B cell (primary cell): Measurements from ENCODE around the gene MMP21. TPM values are rescaled to one million over a fixed set of nuclear protein-coding genes. Genes with fewer than 3 reads are reported as not detected.

Source experiments
- ATAC-seq: fragments of 200-7000 bp; cut with Tn5 transposase; one replicate; pipeline ENCODE4 v1.10.0; 2021; ENCODE audit warnings: low read depth, mild to moderate bottlenecking, moderate number of reproducible peaks, moderate library complexity
- CTCF ChIA-PET: fragments of 350-600 bp; sonication (Branson Sonifier 250); formaldehyde crosslinking; loops from one replicate; lab custom pipeline; 2021; ENCODE audit warnings: antibody characterized with exemption, inconsistent platforms; lab: Charles Lee
- POLR2A ChIA-PET: fragments of 350-600 bp; sonication (Branson Sonifier 250); formaldehyde crosslinking; loops from one replicate; lab custom pipeline; 2021; ENCODE audit warnings: antibody characterized with exemption; lab: Charles Lee
- DNase-seq: peaks from one replicate; pipeline ENCODE4 v3.0.0; 2013
- H2AFZ ChIP-seq: 2 replicates; pipeline ENCODE4 v1.6.1; 2012; ENCODE audit warnings: mild to moderate bottlenecking, low read depth, low read length; ENCODE audit not compliant: insufficient read depth, poor library complexity, severe bottlenecking
- H3K27ac ChIP-seq, 2 donors: 1 replicate in 1 of 2; 2 replicates in 1 of 2; pipeline ENCODE4 v1.5.1; 2012 to 2013; ENCODE audit warnings: low read length in 2 of 2, mild to moderate bottlenecking in 2 of 2, moderate library complexity in 1 of 2
- H3K27me3 ChIP-seq, 4 experiments: fragments of 200-600 bp in 1 of 4; sonication (generic) in 1 of 4; replicated peaks in 1 of 4; 1 replicate in 2 of 4; 2 replicates in 2 of 4; pipeline versions ENCODE4 v1.6.1 to v1.7.0; 2013 to 2016; ENCODE audit warnings: low read length in 3 of 4, mild to moderate bottlenecking in 2 of 4, mixed read lengths in 1 of 4, moderate library complexity in 1 of 4; ENCODE audit not compliant: insufficient read depth in 4 of 4, control insufficient read depth in 3 of 4; ENCODE audit errors: control extremely low read depth in 1 of 4
- H3K36me3 ChIP-seq, 2 experiments: replicated peaks in 1 of 2; 1 replicate in 1 of 2; 2 replicates in 1 of 2; pipeline versions ENCODE4 v1.6.1 to v1.7.1; 2013; ENCODE audit warnings: low read length in 1 of 2; ENCODE audit not compliant: insufficient read depth in 2 of 2, control insufficient read depth in 1 of 2; ENCODE audit errors: control extremely low read depth in 1 of 2, extremely low read depth in 1 of 2
- H3K4me1 ChIP-seq, 2 donors: fragments of 200-600 bp in 1 of 2; sonication (generic) in 1 of 2; 1 replicate in 1 of 2; 2 replicates in 1 of 2; pipeline versions ENCODE4 v1.5.1 to v1.6.1; 2013 to 2017; ENCODE audit warnings: low read length in 2 of 2; ENCODE audit not compliant: control insufficient read depth in 2 of 2, insufficient read depth in 2 of 2
- H3K4me2 ChIP-seq: replicated peaks from 2 replicates; pipeline ENCODE3; 2012; ENCODE audit warnings: mild to moderate bottlenecking, low read depth, low read length; ENCODE audit not compliant: poor library complexity, severe bottlenecking
- H3K4me3 ChIP-seq, 5 experiments: fragments of 200-600 bp in 1 of 5; sonication (generic) in 1 of 5; 1 replicate in 3 of 5; 2 replicates in 2 of 5; pipeline versions ENCODE4 v1.5.1 to v1.7.0; 2011 to 2016; ENCODE audit warnings: low read length in 4 of 5, mild to moderate bottlenecking in 4 of 5, low read depth in 2 of 5, control low read depth in 1 of 5, moderate library complexity in 1 of 5; ENCODE audit not compliant: insufficient read depth in 1 of 5; ENCODE audit errors: control extremely low read depth in 1 of 5, extremely low read depth in 1 of 5
- H3K79me2 ChIP-seq: fragments of 200-600 bp; sonication (generic); one replicate; pipeline ENCODE4 v1.6.0; 2016; ENCODE audit warnings: low read length; ENCODE audit not compliant: control insufficient read depth, insufficient read depth
- H3K9ac ChIP-seq: fragments of 200-600 bp; sonication (generic); 2 replicates; pipeline ENCODE4 v1.6.1; 2017; ENCODE audit warnings: mild to moderate bottlenecking, low read length, moderate library complexity
- H3K9me3 ChIP-seq, 3 donors: one replicate each; pipeline versions ENCODE4 v1.6.1 to v1.7.1; 2013; ENCODE audit warnings: low read length in 2 of 3; ENCODE audit not compliant: control insufficient read depth in 2 of 3, insufficient read depth in 1 of 3; ENCODE audit errors: control extremely low read depth in 1 of 3
- H4K20me1 ChIP-seq: 2 replicates; pipeline ENCODE4 v1.6.0; 2012; ENCODE audit warnings: mild to moderate bottlenecking, low read length; ENCODE audit not compliant: insufficient read depth, control insufficient read depth, poor library complexity, severe bottlenecking
- H3K27ac Mint-ChIP-seq: one replicate; pipeline ENCODE4 v1.8.0; 2021; ENCODE audit warnings: mixed read lengths
- H3K27me3 Mint-ChIP-seq: one replicate; pipeline ENCODE4 v1.8.0; 2021; ENCODE audit warnings: mixed read lengths
- H3K4me1 Mint-ChIP-seq: one replicate; pipeline ENCODE4 v1.8.0; 2021; ENCODE audit warnings: mixed read lengths
- H3K4me3 Mint-ChIP-seq: one replicate; pipeline ENCODE4 v1.8.0; 2021; ENCODE audit warnings: mixed read lengths
- H3K9me3 Mint-ChIP-seq: one replicate; pipeline ENCODE4 v1.8.0; 2022; ENCODE audit warnings: mixed read lengths; ENCODE audit not compliant: insufficient read depth
- EZH2 ChIP-seq: IDR thresholded peaks from 2 replicates; pipeline ENCODE4 v1.6.1; 2012; ENCODE audit warnings: borderline replicate concordance, low read depth, mild to moderate bottlenecking, moderate library complexity, low read length; ENCODE audit not compliant: insufficient read depth, poor library complexity, severe bottlenecking
- WGBS: methylation state at CpG from one replicate; pipeline ENCODE4 v1.1.5; 2013; ENCODE audit warnings: missing lambda C conversion rate; ENCODE audit not compliant: insufficient coverage; 5-methylcytosine and 5-hydroxymethylcytosine counted together
- intact Hi-C: fragments of 100-400 bp; cut with micrococcal nuclease; formaldehyde crosslinking; loops from one replicate; pipeline ENCODE4 v1.10.0; 2022
- polyA plus RNA-seq: library from polyadenylated mRNA; depleted of rRNA; stranded (reverse); fragments of >200 nt; gene quantifications from 2 replicates; pipeline ENCODE4 v1.2.3, GENCODE V29; 2012
- total RNA-seq, 2 donors: library from RNA; stranded (reverse); fragments of 120-200 nt in 1 of 2; gene quantifications; 1 replicate in 1 of 2; 2 replicates in 1 of 2; pipeline versions ENCODE4 v1.2.3 to v1.2.4, GENCODE V29; 2013 to 2022
- TF ChIP-seq, protein P1 (sequence below): fragments of 200-600 bp; IDR thresholded peaks from one replicate; pipeline ENCODE4 v1.8.0; 2022; ENCODE audit warnings: antibody characterized with exemption, mild to moderate bottlenecking

MMP21 gene
- total and polyA plus RNA-seq, 2 donors (not counting 1 experiment from before 2014, with no cell fraction given) = 0.15 to 0.18 TPM

DNA sequence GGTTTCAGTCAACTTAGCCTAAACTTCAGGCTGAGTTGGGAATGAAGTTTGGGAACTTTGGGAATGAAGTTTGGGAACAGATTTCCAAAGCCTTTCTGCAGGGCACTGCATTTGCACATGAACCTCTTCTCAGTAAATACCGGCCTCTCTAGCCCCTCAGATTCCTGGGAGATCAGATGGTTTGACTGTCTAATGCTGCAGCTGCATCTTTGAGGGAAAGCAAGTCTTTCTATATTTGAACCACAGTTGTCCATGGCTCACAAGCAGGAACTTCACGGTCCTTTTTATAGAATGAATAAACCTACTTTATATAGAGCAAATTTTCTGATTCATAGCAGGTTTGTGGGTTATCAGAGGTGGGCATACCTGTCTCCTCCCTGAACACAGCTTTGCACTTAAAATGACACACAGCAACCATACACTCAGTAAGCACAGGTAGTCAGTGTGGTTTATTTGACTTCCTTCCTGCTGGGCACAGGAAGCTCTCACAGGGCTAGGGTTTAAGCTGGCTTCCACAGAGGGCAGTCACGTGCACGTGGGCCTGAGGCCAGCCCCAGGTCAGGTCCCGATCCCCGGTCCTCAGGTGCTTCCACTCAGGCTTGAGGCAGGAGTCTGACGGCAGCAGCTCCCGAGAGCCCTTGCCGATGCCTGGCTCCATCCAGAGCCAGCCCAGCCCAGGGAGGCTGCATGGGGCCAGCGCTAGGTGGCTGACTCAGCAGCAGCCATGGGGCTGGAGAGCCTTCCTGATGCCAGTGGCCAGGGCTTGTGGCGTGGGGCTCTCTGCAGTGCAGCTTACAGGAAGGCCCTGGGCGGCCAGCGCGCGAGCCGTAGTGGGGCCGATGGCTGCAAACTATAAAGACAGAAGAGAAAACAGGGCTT is 12.8 kb upstream of the MMP21 start:
- no peaks in the 10 kb centered on the region for H3K9me3 Mint-ChIP-seq
- intact Hi-C loops = no loop called here
- POLR2A ChIA-PET = no interaction called here
- H3K27me3 ChIP-seq = no peaks in the 10 kb centered on the region
- TF ChIP-seq, protein P1, sequence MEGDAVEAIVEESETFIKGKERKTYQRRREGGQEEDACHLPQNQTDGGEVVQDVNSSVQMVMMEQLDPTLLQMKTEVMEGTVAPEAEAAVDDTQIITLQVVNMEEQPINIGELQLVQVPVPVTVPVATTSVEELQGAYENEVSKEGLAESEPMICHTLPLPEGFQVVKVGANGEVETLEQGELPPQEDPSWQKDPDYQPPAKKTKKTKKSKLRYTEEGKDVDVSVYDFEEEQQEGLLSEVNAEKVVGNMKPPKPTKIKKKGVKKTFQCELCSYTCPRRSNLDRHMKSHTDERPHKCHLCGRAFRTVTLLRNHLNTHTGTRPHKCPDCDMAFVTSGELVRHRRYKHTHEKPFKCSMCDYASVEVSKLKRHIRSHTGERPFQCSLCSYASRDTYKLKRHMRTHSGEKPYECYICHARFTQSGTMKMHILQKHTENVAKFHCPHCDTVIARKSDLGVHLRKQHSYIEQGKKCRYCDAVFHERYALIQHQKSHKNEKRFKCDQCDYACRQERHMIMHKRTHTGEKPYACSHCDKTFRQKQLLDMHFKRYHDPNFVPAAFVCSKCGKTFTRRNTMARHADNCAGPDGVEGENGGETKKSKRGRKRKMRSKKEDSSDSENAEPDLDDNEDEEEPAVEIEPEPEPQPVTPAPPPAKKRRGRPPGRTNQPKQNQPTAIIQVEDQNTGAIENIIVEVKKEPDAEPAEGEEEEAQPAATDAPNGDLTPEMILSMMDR = no peak
- ATAC-seq (no peak), DNase-seq (no peak)
- CTCF ChIA-PET = no interaction called here
- H3K4me1 ChIP-seq = no peaks in the 10 kb centered on the region
- H3K79me2 ChIP-seq = no peaks in the 10 kb centered on the region
- no peak overlapping the region for H3K4me2 ChIP-seq
- H4K20me1 ChIP-seq = no peaks in the 10 kb centered on the region
- no peak overlapping the region for H3K27ac ChIP-seq
- no peaks in the 10 kb centered on the region for H3K27me3 Mint-ChIP-seq
- H3K4me3 ChIP-seq = no peak overlapping the region
- no peak overlapping the region for H3K4me3 Mint-ChIP-seq
- H3K9me3 ChIP-seq = no peaks in the 10 kb centered on the region
- WGBS = 79% methylated on average over 15 of the region's 17 CpGs
- H3K9ac ChIP-seq = no peak overlapping the region
- H3K36me3 ChIP-seq = peaks cover 7 to 17% of the 10 kb centered on the region in 2 experiments
- no peak overlapping the region for H2AFZ ChIP-seq
- no peak overlapping the region for H3K27ac Mint-ChIP-seq
- H3K4me1 Mint-ChIP-seq = no peaks in the 10 kb centered on the region

DNA sequence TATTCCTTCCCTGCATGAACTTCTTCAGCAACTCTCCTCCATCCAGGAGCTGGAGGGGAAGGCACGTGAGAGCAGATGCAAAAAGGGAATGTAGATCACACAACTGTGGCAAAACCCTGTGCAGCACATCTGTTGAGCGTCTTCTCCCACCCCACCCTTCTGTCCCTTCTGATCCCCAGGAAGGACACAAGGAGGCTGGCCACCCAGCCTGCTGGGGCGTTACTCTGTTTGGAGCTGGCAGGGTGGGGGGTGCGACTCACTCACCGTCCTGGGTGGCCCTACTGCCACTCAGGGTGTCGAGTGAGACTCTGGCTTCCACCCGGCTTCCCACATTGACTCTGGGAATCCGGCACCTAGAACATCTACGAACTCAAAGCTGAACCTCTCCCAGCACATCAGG is 10.2 kb upstream of the MMP21 start:
- H3K4me1 Mint-ChIP-seq = no peaks in the 10 kb centered on the region
- Histone ChIP-seq H3K36me3 (peaks cover 0 to 10% of the 10 kb centered on the region in 2 experiments), H3K9me3 (no peaks in the 10 kb centered on the region), H3K27ac (no peak overlapping the region), H3K9ac (no peak overlapping the region), H3K4me3 (no peak overlapping the region), H3K4me1 (no peaks in the 10 kb centered on the region), H2AFZ (no peak overlapping the region), H3K4me2 (no peak overlapping the region), H3K79me2 (no peaks in the 10 kb centered on the region), H4K20me1 (no peaks in the 10 kb centered on the region), H3K27me3 (no peaks in the 10 kb centered on the region)
- H3K9me3 Mint-ChIP-seq = no peaks in the 10 kb centered on the region
- DNase-seq (no peak), ATAC-seq (no peak)
- no peak overlapping the region for H3K4me3 Mint-ChIP-seq
- ChIA-PET CTCF (no interaction called here), POLR2A (no interaction called here)
- TF ChIP-seq, protein P1 = no peak
- no peak for TF ChIP-seq EZH2
- no peaks in the 10 kb centered on the region for H3K27me3 Mint-ChIP-seq
- WGBS = 100% methylated on average over 4 of the region's 9 CpGs
- intact Hi-C loops = no loop called here
- no peak overlapping the region for H3K27ac Mint-ChIP-seq
